B cell (primary cell): ENCODE measurements around the gene WSB2. TPM values are rescaled to one million over a fixed set of nuclear protein-coding genes. Genes with fewer than 3 reads are reported as not detected.

ENCODE experiments used
- ATAC-seq: fragments of 200-7000 bp; cut with Tn5 transposase; one replicate; pipeline ENCODE4 v1.10.0; 2021; ENCODE audit warnings: low read depth, mild to moderate bottlenecking, moderate number of reproducible peaks, moderate library complexity
- CTCF ChIA-PET: fragments of 350-600 bp; sonication (Branson Sonifier 250); formaldehyde crosslinking; loops from one replicate; lab custom pipeline; 2021; ENCODE audit warnings: antibody characterized with exemption, inconsistent platforms; lab: Charles Lee
- POLR2A ChIA-PET: fragments of 350-600 bp; sonication (Branson Sonifier 250); formaldehyde crosslinking; loops from one replicate; lab custom pipeline; 2021; ENCODE audit warnings: antibody characterized with exemption; lab: Charles Lee
- DNase-seq: peaks from one replicate; pipeline ENCODE4 v3.0.0; 2013
- H2AFZ ChIP-seq: 2 replicates; pipeline ENCODE4 v1.6.1; 2012; ENCODE audit warnings: mild to moderate bottlenecking, low read depth, low read length; ENCODE audit not compliant: insufficient read depth, poor library complexity, severe bottlenecking
- H3K27ac ChIP-seq, 2 donors: 1 replicate in 1 of 2; 2 replicates in 1 of 2; pipeline ENCODE4 v1.5.1; 2012 to 2013; ENCODE audit warnings: low read length in 2 of 2, mild to moderate bottlenecking in 2 of 2, moderate library complexity in 1 of 2
- H3K27me3 ChIP-seq, 4 experiments: fragments of 200-600 bp in 1 of 4; sonication (generic) in 1 of 4; replicated peaks in 1 of 4; 1 replicate in 2 of 4; 2 replicates in 2 of 4; pipeline versions ENCODE4 v1.6.1 to v1.7.0; 2013 to 2016; ENCODE audit warnings: low read length in 3 of 4, mild to moderate bottlenecking in 2 of 4, mixed read lengths in 1 of 4, moderate library complexity in 1 of 4; ENCODE audit not compliant: insufficient read depth in 4 of 4, control insufficient read depth in 3 of 4; ENCODE audit errors: control extremely low read depth in 1 of 4
- H3K36me3 ChIP-seq, 2 experiments: replicated peaks in 1 of 2; 1 replicate in 1 of 2; 2 replicates in 1 of 2; pipeline versions ENCODE4 v1.6.1 to v1.7.1; 2013; ENCODE audit warnings: low read length in 1 of 2; ENCODE audit not compliant: insufficient read depth in 2 of 2, control insufficient read depth in 1 of 2; ENCODE audit errors: control extremely low read depth in 1 of 2, extremely low read depth in 1 of 2
- H3K4me1 ChIP-seq, 2 donors: fragments of 200-600 bp in 1 of 2; sonication (generic) in 1 of 2; 1 replicate in 1 of 2; 2 replicates in 1 of 2; pipeline versions ENCODE4 v1.5.1 to v1.6.1; 2013 to 2017; ENCODE audit warnings: low read length in 2 of 2; ENCODE audit not compliant: control insufficient read depth in 2 of 2, insufficient read depth in 2 of 2
- H3K4me2 ChIP-seq: replicated peaks from 2 replicates; pipeline ENCODE3; 2012; ENCODE audit warnings: mild to moderate bottlenecking, low read depth, low read length; ENCODE audit not compliant: poor library complexity, severe bottlenecking
- H3K4me3 ChIP-seq, 5 experiments: fragments of 200-600 bp in 1 of 5; sonication (generic) in 1 of 5; 1 replicate in 3 of 5; 2 replicates in 2 of 5; pipeline versions ENCODE4 v1.5.1 to v1.7.0; 2011 to 2016; ENCODE audit warnings: low read length in 4 of 5, mild to moderate bottlenecking in 4 of 5, low read depth in 2 of 5, control low read depth in 1 of 5, moderate library complexity in 1 of 5; ENCODE audit not compliant: insufficient read depth in 1 of 5; ENCODE audit errors: control extremely low read depth in 1 of 5, extremely low read depth in 1 of 5
- H3K79me2 ChIP-seq: fragments of 200-600 bp; sonication (generic); one replicate; pipeline ENCODE4 v1.6.0; 2016; ENCODE audit warnings: low read length; ENCODE audit not compliant: control insufficient read depth, insufficient read depth
- H3K9ac ChIP-seq: fragments of 200-600 bp; sonication (generic); 2 replicates; pipeline ENCODE4 v1.6.1; 2017; ENCODE audit warnings: mild to moderate bottlenecking, low read length, moderate library complexity
- H3K9me3 ChIP-seq, 3 donors: one replicate each; pipeline versions ENCODE4 v1.6.1 to v1.7.1; 2013; ENCODE audit warnings: low read length in 2 of 3; ENCODE audit not compliant: control insufficient read depth in 2 of 3, insufficient read depth in 1 of 3; ENCODE audit errors: control extremely low read depth in 1 of 3
- H4K20me1 ChIP-seq: 2 replicates; pipeline ENCODE4 v1.6.0; 2012; ENCODE audit warnings: mild to moderate bottlenecking, low read length; ENCODE audit not compliant: insufficient read depth, control insufficient read depth, poor library complexity, severe bottlenecking
- H3K27ac Mint-ChIP-seq: one replicate; pipeline ENCODE4 v1.8.0; 2021; ENCODE audit warnings: mixed read lengths
- H3K27me3 Mint-ChIP-seq: one replicate; pipeline ENCODE4 v1.8.0; 2021; ENCODE audit warnings: mixed read lengths
- H3K4me1 Mint-ChIP-seq: one replicate; pipeline ENCODE4 v1.8.0; 2021; ENCODE audit warnings: mixed read lengths
- H3K4me3 Mint-ChIP-seq: one replicate; pipeline ENCODE4 v1.8.0; 2021; ENCODE audit warnings: mixed read lengths
- H3K9me3 Mint-ChIP-seq: one replicate; pipeline ENCODE4 v1.8.0; 2022; ENCODE audit warnings: mixed read lengths; ENCODE audit not compliant: insufficient read depth
- CTCF ChIP-seq: fragments of 200-600 bp; IDR thresholded peaks from one replicate; pipeline ENCODE4 v1.8.0; 2022; ENCODE audit warnings: antibody characterized with exemption, mild to moderate bottlenecking
- EZH2 ChIP-seq: IDR thresholded peaks from 2 replicates; pipeline ENCODE4 v1.6.1; 2012; ENCODE audit warnings: borderline replicate concordance, low read depth, mild to moderate bottlenecking, moderate library complexity, low read length; ENCODE audit not compliant: insufficient read depth, poor library complexity, severe bottlenecking
- WGBS: methylation state at CpG from one replicate; pipeline ENCODE4 v1.1.5; 2013; ENCODE audit warnings: missing lambda C conversion rate; ENCODE audit not compliant: insufficient coverage; 5-methylcytosine and 5-hydroxymethylcytosine counted together
- intact Hi-C: fragments of 100-400 bp; cut with micrococcal nuclease; formaldehyde crosslinking; loops from one replicate; pipeline ENCODE4 v1.10.0; 2022
- polyA plus RNA-seq: library from polyadenylated mRNA; depleted of rRNA; stranded (reverse); fragments of >200 nt; gene quantifications from 2 replicates; pipeline ENCODE4 v1.2.3, GENCODE V29; 2012
- total RNA-seq, 2 donors: library from RNA; stranded (reverse); fragments of 120-200 nt in 1 of 2; gene quantifications; 1 replicate in 1 of 2; 2 replicates in 1 of 2; pipeline versions ENCODE4 v1.2.3 to v1.2.4, GENCODE V29; 2013 to 2022

Gene WSB2
- total and polyA plus RNA-seq, 2 donors (not counting 1 experiment from before 2014, with no cell fraction given): 12.3 to 21.4 TPM

- peaks cover 8 to 10% of the 10 kb centered on the region in 2 donors for H3K4me1 ChIP-seq
- no peak overlapping the region for H3K27ac ChIP-seq
- H4K20me1 ChIP-seq: no peaks in the 10 kb centered on the region
- Mint-ChIP-seq H3K4me3 (no peak overlapping the region), H3K4me1 (peaks cover 15% of the 10 kb centered on the region), H3K27me3 (no peaks in the 10 kb centered on the region), H3K27ac (no peak overlapping the region), H3K9me3 (no peaks in the 10 kb centered on the region)
- no peak overlapping the region for H3K9ac ChIP-seq
- no peaks in the 10 kb centered on the region for H3K9me3 ChIP-seq
- no peak for ATAC-seq
- DNase-seq: no peak
- ChIA-PET CTCF (interaction anchor here (0.9 to 2.2 kb wide), 2 partner anchors 30 to 160 kb away, joined by 3 to 9 read pairs; no protein-coding TSS in a partner anchor), POLR2A (no interaction called here)
- H2AFZ ChIP-seq: no peak overlapping the region
- intact Hi-C loops: loop anchor here (10.0 kb wide), 1 partner anchor 160 kb away; no protein-coding TSS in a partner anchor
- TF ChIP-seq EZH2: no peak
- TF ChIP-seq CTCF: no peak
- no peak overlapping the region for H3K4me2 ChIP-seq
- H3K4me3 ChIP-seq: no peak overlapping the region
- whole genome bisulfite sequencing: 100% methylated on average over 1 of the region's 5 CpGs
- no peaks in the 10 kb centered on the region for H3K79me2 ChIP-seq
- peaks cover 0 to 52% of the 10 kb centered on the region in 2 experiments for H3K36me3 ChIP-seq
- H3K27me3 ChIP-seq: no peaks in the 10 kb centered on the region
Measured at GRCh38 chr12:118034429-118035189, 26.4 kb downstream of the WSB2 start.

- Histone ChIP-seq H3K36me3 (peaks cover 0 to 52% of the 10 kb centered on the region in 2 experiments), H4K20me1 (no peaks in the 10 kb centered on the region)
- peaks cover 15% of the 10 kb centered on the region for H3K4me1 Mint-ChIP-seq
Measured at GRCh38 chr12:118033902-118034301, 27.1 kb downstream of the WSB2 start.

More at GRCh38 chr12:118033902-118034301, 27.1 kb downstream of the WSB2 start:
- H3K4me3 ChIP-seq: no peak overlapping the region
- no peak overlapping the region for H2AFZ ChIP-seq
- ATAC-seq (no peak), DNase-seq (no peak)
- H3K27me3 ChIP-seq: no peaks in the 10 kb centered on the region
- TF ChIP-seq CTCF: no peak
- TF ChIP-seq EZH2: no peak
- 98% methylated on average over 5 of the region's 5 CpGs for WGBS
- H3K27ac ChIP-seq: no peak overlapping the region
- intact Hi-C loops: loop anchor here (10.0 kb wide), 1 partner anchor 159 kb away; no protein-coding TSS in a partner anchor
- no peaks in the 10 kb centered on the region for H3K79me2 ChIP-seq
- Mint-ChIP-seq H3K27me3 (no peaks in the 10 kb centered on the region), H3K9me3 (no peaks in the 10 kb centered on the region), H3K27ac (no peak overlapping the region), H3K4me3 (no peak overlapping the region)
- POLR2A ChIA-PET: no interaction called here
- no peaks in the 10 kb centered on the region for H3K9me3 ChIP-seq
- CTCF ChIA-PET: interaction anchor here (2.2 kb wide), 1 partner anchor 159 kb away, joined by 9 read pairs; no protein-coding TSS in a partner anchor
- no peak overlapping the region for H3K4me2 ChIP-seq
- no peak overlapping the region for H3K9ac ChIP-seq
- peaks cover 8 to 10% of the 10 kb centered on the region in 2 donors for H3K4me1 ChIP-seq
